DOHH2 (cell line): ENCODE measurements around the gene NBEAL1.
"Not testable (repeated sequence)": the region's sequence is repeated elsewhere in the genome, so short reads cannot be mapped to it uniquely, and the experiment has no call there.

Experiments used
- H3F3A ChIP-seq: fragments of 200-600 bp; sonication (generic), shearing (Covaris generic); 2 replicates; pipeline ENCODE4 v1.6.0; 2016; ENCODE audit warnings: antibody characterized with exemption, mild to moderate bottlenecking; ENCODE audit not compliant: control insufficient read depth, insufficient read depth
- H3K27ac ChIP-seq: fragments of 200-600 bp; sonication (generic); 2 replicates; pipeline ENCODE4 v1.5.1; 2014; ENCODE audit warnings: low read depth, mild to moderate bottlenecking, low read length, moderate library complexity
- H3K27me3 ChIP-seq: fragments of 200-600 bp; sonication (generic); 2 replicates; pipeline ENCODE4 v1.6.1; 2014; ENCODE audit warnings: mild to moderate bottlenecking, low read length, mixed read lengths; ENCODE audit not compliant: control insufficient read depth
- H3K36me3 ChIP-seq: fragments of 200-600 bp; sonication (generic); 2 replicates; pipeline ENCODE4 v1.6.1; 2014; ENCODE audit warnings: mild to moderate bottlenecking, low read length, moderate library complexity, mixed read lengths; ENCODE audit not compliant: control insufficient read depth
- H3K4me1 ChIP-seq: fragments of 200-600 bp; sonication (generic); 2 replicates; pipeline ENCODE4 v1.6.1; 2014; ENCODE audit warnings: mild to moderate bottlenecking, low read length, mixed read lengths; ENCODE audit not compliant: control insufficient read depth
- H3K4me2 ChIP-seq: fragments of 200-600 bp; sonication (generic); 2 replicates; pipeline ENCODE4 v1.6.0; 2014; ENCODE audit warnings: mild to moderate bottlenecking, low read length, moderate library complexity
- H3K4me3 ChIP-seq: fragments of 200-600 bp; sonication (generic); 2 replicates; pipeline ENCODE4 v1.5.1; 2014; ENCODE audit warnings: mild to moderate bottlenecking, low read length, mixed read lengths
- H3K79me2 ChIP-seq: fragments of 200-600 bp; sonication (generic); 2 replicates; pipeline ENCODE4 v1.6.1; 2014; ENCODE audit warnings: mild to moderate bottlenecking, low read length, mixed read lengths; ENCODE audit not compliant: control insufficient read depth
- H3K9me2 ChIP-seq: fragments of 200-600 bp; sonication (generic); replicated peaks from 2 replicates; pipeline ENCODE4 v1.6.1; 2014; ENCODE audit warnings: mild to moderate bottlenecking, low read length, mixed read lengths; ENCODE audit not compliant: control insufficient read depth
- H3K9me3 ChIP-seq: fragments of 200-600 bp; sonication (generic); 2 replicates; pipeline ENCODE4 v1.6.1; 2014; ENCODE audit warnings: antibody characterized with exemption, low read length, mixed read lengths; ENCODE audit not compliant: control insufficient read depth, insufficient read depth
- H4K20me1 ChIP-seq: fragments of 200-600 bp; sonication (generic); 2 replicates; pipeline ENCODE4 v1.6.0; 2014; ENCODE audit warnings: low read depth, mild to moderate bottlenecking, antibody characterized with exemption, low read length, moderate library complexity; ENCODE audit not compliant: control insufficient read depth, insufficient read depth
- EZH2phosphoT487 ChIP-seq: fragments of 200-600 bp; sonication (generic); IDR thresholded peaks from 2 replicates; pipeline ENCODE4 v1.6.1; 2017; ENCODE audit warnings: borderline replicate concordance, mild to moderate bottlenecking, antibody characterized with exemption, low read length, moderate library complexity, mixed read lengths
- TF ChIP-seq, protein P1 (sequence below): fragments of 200-600 bp; sonication (generic); IDR thresholded peaks from one replicate; pipeline ENCODE4 v1.5.1; 2014; ENCODE audit warnings: antibody characterized with exemption, mild to moderate bottlenecking, low read depth, low read length; ENCODE audit not compliant: poor library complexity, severe bottlenecking

Gene NBEAL1

GRCh38 chr2:203061346-203061745 lies 46.7 kb downstream of the NBEAL1 start:
- Histone ChIP-seq H3K9me2 (no peaks in the 10 kb centered on the region), H3K4me1 (no peaks in the 10 kb centered on the region), H3K9me3 (no peaks in the 10 kb centered on the region), H3K36me3 (no peaks in the 10 kb centered on the region), H3K4me3 (no peak overlapping the region), H3K79me2 (no peaks in the 10 kb centered on the region), H3F3A (no peaks in the 10 kb centered on the region), H3K27ac (no peak overlapping the region), H3K27me3 (no peaks in the 10 kb centered on the region), H3K4me2 (no peak overlapping the region), H4K20me1 (no peaks in the 10 kb centered on the region)
- TF ChIP-seq, protein P1, sequence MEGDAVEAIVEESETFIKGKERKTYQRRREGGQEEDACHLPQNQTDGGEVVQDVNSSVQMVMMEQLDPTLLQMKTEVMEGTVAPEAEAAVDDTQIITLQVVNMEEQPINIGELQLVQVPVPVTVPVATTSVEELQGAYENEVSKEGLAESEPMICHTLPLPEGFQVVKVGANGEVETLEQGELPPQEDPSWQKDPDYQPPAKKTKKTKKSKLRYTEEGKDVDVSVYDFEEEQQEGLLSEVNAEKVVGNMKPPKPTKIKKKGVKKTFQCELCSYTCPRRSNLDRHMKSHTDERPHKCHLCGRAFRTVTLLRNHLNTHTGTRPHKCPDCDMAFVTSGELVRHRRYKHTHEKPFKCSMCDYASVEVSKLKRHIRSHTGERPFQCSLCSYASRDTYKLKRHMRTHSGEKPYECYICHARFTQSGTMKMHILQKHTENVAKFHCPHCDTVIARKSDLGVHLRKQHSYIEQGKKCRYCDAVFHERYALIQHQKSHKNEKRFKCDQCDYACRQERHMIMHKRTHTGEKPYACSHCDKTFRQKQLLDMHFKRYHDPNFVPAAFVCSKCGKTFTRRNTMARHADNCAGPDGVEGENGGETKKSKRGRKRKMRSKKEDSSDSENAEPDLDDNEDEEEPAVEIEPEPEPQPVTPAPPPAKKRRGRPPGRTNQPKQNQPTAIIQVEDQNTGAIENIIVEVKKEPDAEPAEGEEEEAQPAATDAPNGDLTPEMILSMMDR, result no peak
- TF ChIP-seq EZH2phosphoT487, result no peak

GRCh38 chr2:203062126-203062525 lies 47.5 kb downstream of the NBEAL1 start:
- Histone ChIP-seq H3K79me2 (no peaks in the 10 kb centered on the region), H3K36me3 (no peaks in the 10 kb centered on the region), H3K4me3 (no peak overlapping the region), H3F3A (no peaks in the 10 kb centered on the region), H3K27me3 (no peaks in the 10 kb centered on the region), H3K27ac (no peak overlapping the region), H3K4me2 (no peak overlapping the region), H3K4me1 (no peaks in the 10 kb centered on the region), H4K20me1 (no peaks in the 10 kb centered on the region), H3K9me2 (no peaks in the 10 kb centered on the region), H3K9me3 (no peaks in the 10 kb centered on the region)
- TF ChIP-seq EZH2phosphoT487, result no peak
- TF ChIP-seq, protein P1, result no peak

DNA sequence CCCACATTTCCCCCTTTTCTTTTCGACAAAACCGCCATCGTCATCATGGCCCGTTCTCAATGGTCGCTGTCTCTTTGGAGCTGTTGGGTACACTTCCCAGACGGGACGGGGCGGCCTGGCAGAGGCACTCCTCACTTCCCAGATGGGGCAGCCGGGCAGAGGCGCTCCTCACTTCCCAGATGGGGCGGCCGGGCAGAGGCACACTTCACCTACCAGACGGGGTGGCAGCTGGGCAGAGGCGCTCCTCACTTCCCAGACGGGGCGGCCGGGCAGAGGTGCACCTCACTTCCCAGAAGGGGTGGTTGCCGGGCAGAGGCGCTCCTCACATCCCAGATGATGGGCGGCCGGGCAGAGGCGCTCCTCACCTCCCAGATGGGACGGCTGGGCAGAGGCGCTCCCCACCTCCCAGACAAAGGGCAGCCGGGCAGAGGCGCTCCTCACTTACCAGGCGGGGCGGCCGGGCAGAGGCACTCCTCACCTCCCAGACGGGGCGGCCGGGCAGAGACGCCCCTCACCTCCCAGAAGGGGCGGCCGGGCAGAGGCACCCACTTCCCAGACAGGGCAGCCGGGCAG lies 51.9 kb downstream of the NBEAL1 start:
- H4K20me1 ChIP-seq, H3K9me3 ChIP-seq, H3K27ac ChIP-seq, H3K4me3 ChIP-seq, H3K79me2 ChIP-seq, H3K4me1 ChIP-seq, H3K4me2 ChIP-seq, H3K27me3 ChIP-seq, H3K9me2 ChIP-seq, H3K36me3 ChIP-seq, H3F3A ChIP-seq: not testable (repeated sequence)

GRCh38 chr2:203070701-203071100 lies 56.0 kb downstream of the NBEAL1 start:
- H3K36me3 ChIP-seq, result no peaks in the 10 kb centered on the region
- H4K20me1 ChIP-seq, result no peaks in the 10 kb centered on the region
- H3K9me3 ChIP-seq, result no peaks in the 10 kb centered on the region
- H3K4me1 ChIP-seq, result no peaks in the 10 kb centered on the region
- H3K4me3 ChIP-seq, result no peak overlapping the region
- TF ChIP-seq EZH2phosphoT487, result no peak
- TF ChIP-seq, protein P1, result no peak
- no peaks in the 10 kb centered on the region for H3F3A ChIP-seq
- no peak overlapping the region for H3K27ac ChIP-seq
- no peaks in the 10 kb centered on the region for H3K9me2 ChIP-seq
- no peaks in the 10 kb centered on the region for H3K79me2 ChIP-seq
- no peak overlapping the region for H3K4me2 ChIP-seq
- H3K27me3 ChIP-seq, result no peaks in the 10 kb centered on the region
